ENCODE results near the gene ZNF189.

ZNF189 gene

DNA sequence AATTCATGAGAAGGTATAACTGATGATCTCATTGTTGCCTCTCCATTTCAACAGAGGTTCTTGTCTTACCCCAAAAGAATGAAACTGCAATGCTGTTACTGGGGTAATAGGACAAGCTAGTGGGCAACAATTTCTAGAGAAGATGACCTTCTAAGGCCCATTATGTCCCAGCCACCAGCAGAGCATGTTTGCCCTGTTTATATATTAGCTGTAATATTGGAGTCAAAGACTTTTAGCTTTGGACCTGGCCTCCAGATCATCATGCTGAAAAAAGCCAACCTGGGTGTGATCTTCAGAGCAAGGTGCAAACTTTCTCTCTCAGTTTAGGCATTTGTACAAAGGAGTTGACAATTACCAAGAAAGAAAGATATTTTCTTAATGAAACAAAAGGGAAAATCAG lies 33.5 kb downstream of the ZNF189 start:
- no peaks in the 10 kb centered on the region for H3K36me3 ChIP-seq (ENCODE audit: control insufficient read depth in 5 of 5, insufficient read depth in 5 of 5, low read length in 5 of 5)
- peaks cover 0 to 2% (median 0%) of the 10 kb centered on the region in 5 donors for H3K27me3 ChIP-seq (ENCODE audit: control insufficient read depth in 5 of 5, insufficient read depth in 4 of 5, low read length in 5 of 5)
- H3K4me3 ChIP-seq (ENCODE audit: low read depth in 1 of 5, low read length in 5 of 5), result no peak overlapping the region
- no peak overlapping the region for H3K27ac ChIP-seq (ENCODE audit: low read depth, low read length)
- H3K4me1 ChIP-seq (ENCODE audit: control insufficient read depth in 5 of 5, insufficient read depth in 5 of 5, low read length in 5 of 5), result no peaks in the 10 kb centered on the region
- no peak overlapping the region for H3K9ac ChIP-seq (ENCODE audit: low read length in 5 of 5)
- no peaks in the 10 kb centered on the region for H3K9me3 ChIP-seq (ENCODE audit: control insufficient read depth in 5 of 5, low read length in 5 of 5)

DNA sequence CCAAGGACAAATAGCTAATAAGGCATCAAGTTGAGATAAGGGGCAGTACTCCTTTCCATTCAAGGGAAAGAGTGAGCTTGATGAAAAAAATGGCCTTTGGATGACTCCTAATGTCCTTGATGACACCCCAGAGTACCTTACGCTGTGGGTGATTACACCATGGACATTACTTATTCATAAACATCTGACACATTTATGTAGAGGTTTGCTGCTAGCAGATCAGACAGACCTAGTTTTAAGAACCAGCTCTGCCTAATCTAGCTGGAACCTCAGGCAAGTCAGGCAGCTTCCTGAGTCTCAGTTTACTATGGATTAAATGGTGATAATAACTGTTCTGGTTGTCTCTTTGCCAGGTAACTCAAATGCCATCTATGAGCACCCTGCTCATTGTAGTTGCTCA lies 34.1 kb downstream of the ZNF189 start:
- Histone ChIP-seq H3K27me3 (ENCODE audit: control insufficient read depth in 5 of 5, insufficient read depth in 4 of 5, low read length in 5 of 5) (peaks cover 0 to 2% (median 0%) of the 10 kb centered on the region in 5 donors), H3K27ac (ENCODE audit: low read depth, low read length) (no peak overlapping the region), H3K4me3 (ENCODE audit: low read depth in 1 of 5, low read length in 5 of 5) (no peak overlapping the region), H3K36me3 (ENCODE audit: control insufficient read depth in 5 of 5, insufficient read depth in 5 of 5, low read length in 5 of 5) (no peaks in the 10 kb centered on the region), H3K9ac (ENCODE audit: low read length in 5 of 5) (no peak overlapping the region), H3K4me1 (ENCODE audit: control insufficient read depth in 5 of 5, insufficient read depth in 5 of 5, low read length in 5 of 5) (no peaks in the 10 kb centered on the region), H3K9me3 (ENCODE audit: control insufficient read depth in 5 of 5, low read length in 5 of 5) (no peaks in the 10 kb centered on the region)

GRCh38 chr9:101433229-101433628 lies 34.6 kb downstream of the ZNF189 start:
- H3K9ac ChIP-seq (ENCODE audit: low read length in 5 of 5), result no peak overlapping the region
- no peaks in the 10 kb centered on the region for H3K36me3 ChIP-seq (ENCODE audit: control insufficient read depth in 5 of 5, insufficient read depth in 5 of 5, low read length in 5 of 5)
- no peaks in the 10 kb centered on the region for H3K4me1 ChIP-seq (ENCODE audit: control insufficient read depth in 5 of 5, insufficient read depth in 5 of 5, low read length in 5 of 5)
- H3K9me3 ChIP-seq (ENCODE audit: control insufficient read depth in 5 of 5, low read length in 5 of 5), result no peaks in the 10 kb centered on the region
- H3K27me3 ChIP-seq (ENCODE audit: control insufficient read depth in 5 of 5, insufficient read depth in 4 of 5, low read length in 5 of 5), result peaks cover 0 to 2% (median 0%) of the 10 kb centered on the region in 5 donors
- H3K27ac ChIP-seq (ENCODE audit: low read depth, low read length), result no peak overlapping the region
- H3K4me3 ChIP-seq (ENCODE audit: low read depth in 1 of 5, low read length in 5 of 5), result no peak overlapping the region

- no peak overlapping the region for H3K4me3 ChIP-seq (ENCODE audit: low read depth in 1 of 5, low read length in 5 of 5)
Measured at GRCh38 chr9:101434998-101435397, 36.3 kb downstream of the ZNF189 start.

DNA sequence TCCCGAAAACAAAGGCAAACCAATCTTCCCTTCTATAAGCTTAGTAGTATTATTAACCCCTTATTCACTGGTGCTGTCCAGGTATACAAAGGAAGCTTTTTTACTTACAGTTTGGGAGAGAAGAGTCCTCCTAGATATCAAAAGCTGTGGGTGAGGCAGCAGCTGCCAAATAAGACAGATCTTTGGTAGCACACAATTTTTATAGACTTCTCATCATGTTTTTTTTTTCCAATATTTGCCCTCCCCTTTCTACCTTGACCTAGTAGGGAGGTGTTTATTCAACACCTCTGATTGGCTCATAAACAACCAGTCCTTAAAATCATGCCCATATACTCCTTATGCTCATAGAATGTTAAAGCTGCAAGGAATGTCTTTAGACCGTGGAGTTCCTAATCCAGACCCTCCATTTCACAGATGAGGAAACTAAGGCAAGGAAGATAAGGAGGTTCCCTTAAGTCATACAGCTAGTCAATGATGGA lies 37.0 kb downstream of the ZNF189 start, which contains the start of gene ALDOB:
Gene ALDOB, minus strand, starts transcription at position 174 of the 479 bp plus-strand sequence. CDS start 4,887 bp downstream, outside the sequence.
- H3K4me1 ChIP-seq (ENCODE audit: control insufficient read depth in 5 of 5, insufficient read depth in 5 of 5, low read length in 5 of 5), result no peaks in the 10 kb centered on the region
- H3K4me3 ChIP-seq (ENCODE audit: low read depth in 1 of 5, low read length in 5 of 5), result no peak within 1 kb of the TSS
- H3K9me3 ChIP-seq (ENCODE audit: control insufficient read depth in 5 of 5, low read length in 5 of 5), result no peaks in the 10 kb centered on the region
- peaks cover 0 to 2% (median 0%) of the 10 kb centered on the region in 5 donors for H3K27me3 ChIP-seq (ENCODE audit: control insufficient read depth in 5 of 5, insufficient read depth in 4 of 5, low read length in 5 of 5)
- no peaks in the 10 kb centered on the region for H3K36me3 ChIP-seq (ENCODE audit: control insufficient read depth in 5 of 5, insufficient read depth in 5 of 5, low read length in 5 of 5)
- H3K27ac ChIP-seq (ENCODE audit: low read depth, low read length), result no peak within 1 kb of the TSS
- no peak within 1 kb of the TSS for H3K9ac ChIP-seq (ENCODE audit: low read length in 5 of 5)

More at GRCh38 chr9:101434998-101435397, 36.3 kb downstream of the ZNF189 start:
- H3K27ac ChIP-seq (ENCODE audit: low read depth, low read length), result no peak overlapping the region
- H3K9me3 ChIP-seq (ENCODE audit: control insufficient read depth in 5 of 5, low read length in 5 of 5), result no peaks in the 10 kb centered on the region
- no peak overlapping the region for H3K9ac ChIP-seq (ENCODE audit: low read length in 5 of 5)
- H3K36me3 ChIP-seq (ENCODE audit: control insufficient read depth in 5 of 5, insufficient read depth in 5 of 5, low read length in 5 of 5), result no peaks in the 10 kb centered on the region
- no peaks in the 10 kb centered on the region for H3K4me1 ChIP-seq (ENCODE audit: control insufficient read depth in 5 of 5, insufficient read depth in 5 of 5, low read length in 5 of 5)
- peaks cover 0 to 2% (median 0%) of the 10 kb centered on the region in 5 donors for H3K27me3 ChIP-seq (ENCODE audit: control insufficient read depth in 5 of 5, insufficient read depth in 4 of 5, low read length in 5 of 5)

- no peak overlapping the region for H3K4me3 ChIP-seq (ENCODE audit: low read depth in 1 of 5, low read length in 5 of 5)
- H3K9ac ChIP-seq (ENCODE audit: low read length in 5 of 5), result no peak overlapping the region
- H3K27me3 ChIP-seq (ENCODE audit: control insufficient read depth in 5 of 5, insufficient read depth in 4 of 5, low read length in 5 of 5), result peaks cover 0 to 3% (median 0%) of the 10 kb centered on the region in 5 donors
- no peaks in the 10 kb centered on the region for H3K9me3 ChIP-seq (ENCODE audit: control insufficient read depth in 5 of 5, low read length in 5 of 5)
- H3K27ac ChIP-seq (ENCODE audit: low read depth, low read length), result no peak overlapping the region
- no peaks in the 10 kb centered on the region for H3K36me3 ChIP-seq (ENCODE audit: control insufficient read depth in 5 of 5, insufficient read depth in 5 of 5, low read length in 5 of 5)
- H3K4me1 ChIP-seq (ENCODE audit: control insufficient read depth in 5 of 5, insufficient read depth in 5 of 5, low read length in 5 of 5), result no peaks in the 10 kb centered on the region
Measured at GRCh38 chr9:101437806-101438232, 39.2 kb downstream of the ZNF189 start.

- Histone ChIP-seq H3K27ac (ENCODE audit: low read depth, low read length) (no peak overlapping the region), H3K9ac (ENCODE audit: low read length in 5 of 5) (no peak overlapping the region), H3K9me3 (ENCODE audit: control insufficient read depth in 5 of 5, low read length in 5 of 5) (no peaks in the 10 kb centered on the region), H3K27me3 (ENCODE audit: control insufficient read depth in 5 of 5, insufficient read depth in 4 of 5, low read length in 5 of 5) (peaks cover 0 to 3% (median 0%) of the 10 kb centered on the region in 5 donors), H3K4me3 (ENCODE audit: low read depth in 1 of 5, low read length in 5 of 5) (no peak overlapping the region), H3K4me1 (ENCODE audit: control insufficient read depth in 5 of 5, insufficient read depth in 5 of 5, low read length in 5 of 5) (no peaks in the 10 kb centered on the region), H3K36me3 (ENCODE audit: control insufficient read depth in 5 of 5, insufficient read depth in 5 of 5, low read length in 5 of 5) (no peaks in the 10 kb centered on the region)
Measured at GRCh38 chr9:101438523-101438922, 39.9 kb downstream of the ZNF189 start.

- Histone ChIP-seq H3K4me3 (ENCODE audit: low read depth in 1 of 5, low read length in 5 of 5) (no peak overlapping the region), H3K9ac (ENCODE audit: low read length in 5 of 5) (no peak overlapping the region), H3K36me3 (ENCODE audit: control insufficient read depth in 5 of 5, insufficient read depth in 5 of 5, low read length in 5 of 5) (no peaks in the 10 kb centered on the region), H3K27me3 (ENCODE audit: control insufficient read depth in 5 of 5, insufficient read depth in 4 of 5, low read length in 5 of 5) (peaks cover 0 to 3% (median 0%) of the 10 kb centered on the region in 5 donors), H3K4me1 (ENCODE audit: control insufficient read depth in 5 of 5, insufficient read depth in 5 of 5, low read length in 5 of 5) (peaks cover 0 to 4% (median 0%) of the 10 kb centered on the region in 5 donors), H3K9me3 (ENCODE audit: control insufficient read depth in 5 of 5, low read length in 5 of 5) (no peaks in the 10 kb centered on the region), H3K27ac (ENCODE audit: low read depth, low read length) (no peak overlapping the region)
Measured at GRCh38 chr9:101440714-101441230, 42.1 kb downstream of the ZNF189 start.

DNA sequence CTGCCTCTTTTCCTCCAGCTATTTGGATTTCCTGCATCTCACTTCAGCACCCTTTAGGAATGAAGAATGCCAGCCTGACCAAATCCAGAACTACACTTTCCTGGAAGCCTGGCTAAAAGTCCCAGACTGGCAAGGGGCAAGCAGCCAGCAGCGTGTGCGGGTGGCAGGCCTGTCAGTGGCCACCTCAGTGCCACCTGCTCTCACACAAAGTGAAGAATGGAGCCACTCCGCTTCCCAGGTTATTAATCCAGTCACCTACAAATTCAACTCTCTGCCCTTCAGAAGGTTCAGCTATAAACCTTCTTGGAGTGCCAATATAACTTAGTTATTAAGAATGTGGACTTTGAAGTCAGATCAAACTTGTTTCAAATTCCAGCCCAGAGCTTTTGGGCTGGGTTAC lies 43.7 kb downstream of the ZNF189 start:
- Histone ChIP-seq H3K36me3 (ENCODE audit: control insufficient read depth in 5 of 5, insufficient read depth in 5 of 5, low read length in 5 of 5) (no peaks in the 10 kb centered on the region), H3K9me3 (ENCODE audit: control insufficient read depth in 5 of 5, low read length in 5 of 5) (no peaks in the 10 kb centered on the region), H3K9ac (ENCODE audit: low read length in 5 of 5) (no peak overlapping the region), H3K4me3 (ENCODE audit: low read depth in 1 of 5, low read length in 5 of 5) (no peak overlapping the region), H3K27me3 (ENCODE audit: control insufficient read depth in 5 of 5, insufficient read depth in 4 of 5, low read length in 5 of 5) (peaks cover 0 to 3% (median 0%) of the 10 kb centered on the region in 5 donors), H3K4me1 (ENCODE audit: control insufficient read depth in 5 of 5, insufficient read depth in 5 of 5, low read length in 5 of 5) (peaks cover 0 to 4% (median 0%) of the 10 kb centered on the region in 5 donors), H3K27ac (ENCODE audit: low read depth, low read length) (no peak overlapping the region)

DNA sequence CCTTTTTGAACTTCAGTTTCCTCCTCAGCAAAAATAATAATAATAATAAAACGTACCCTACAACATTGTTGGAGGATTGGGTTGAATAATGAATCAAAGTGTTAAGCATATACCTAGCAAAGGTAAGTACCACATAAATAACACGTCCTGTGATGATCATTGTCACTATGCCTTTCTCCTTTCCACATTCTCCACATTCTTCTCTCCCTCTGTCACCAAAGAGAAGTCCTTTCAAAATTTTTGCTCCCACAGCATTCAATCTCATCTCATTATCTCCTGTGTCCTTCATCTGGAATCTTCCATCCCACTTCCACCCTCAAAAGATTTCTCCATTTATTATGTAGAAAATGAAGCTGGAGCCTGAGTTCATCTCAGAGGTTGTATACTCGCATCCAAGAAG lies 44.1 kb downstream of the ZNF189 start:
- no peaks in the 10 kb centered on the region for H3K9me3 ChIP-seq (ENCODE audit: control insufficient read depth in 5 of 5, low read length in 5 of 5)
- H3K4me3 ChIP-seq (ENCODE audit: low read depth in 1 of 5, low read length in 5 of 5), result no peak overlapping the region
- H3K4me1 ChIP-seq (ENCODE audit: control insufficient read depth in 5 of 5, insufficient read depth in 5 of 5, low read length in 5 of 5), result peaks cover 0 to 4% (median 0%) of the 10 kb centered on the region in 5 donors
- peaks cover 0 to 3% (median 0%) of the 10 kb centered on the region in 5 donors for H3K27me3 ChIP-seq (ENCODE audit: control insufficient read depth in 5 of 5, insufficient read depth in 4 of 5, low read length in 5 of 5)
- no peak overlapping the region for H3K9ac ChIP-seq (ENCODE audit: low read length in 5 of 5)
- no peak overlapping the region for H3K27ac ChIP-seq (ENCODE audit: low read depth, low read length)
- H3K36me3 ChIP-seq (ENCODE audit: control insufficient read depth in 5 of 5, insufficient read depth in 5 of 5, low read length in 5 of 5), result no peaks in the 10 kb centered on the region

All from subcutaneous abdominal adipose tissue (tissue), 5 donors.